NCI-H2171 treated with DMSO at 0.1 percent for 48 hours (cell line): ENCODE results near the gene NUDT21.
"Not testable (repeated sequence)": the region's sequence is repeated elsewhere in the genome, so short reads cannot be mapped to it uniquely, and the experiment has no call there.

ENCODE experiments used
- DNase-seq: peaks from one replicate; lab custom pipeline; 2025; lab: John Stamatoyannopoulos, UW

NUDT21 gene

GRCh38 chr16:56450986-56451752 is at the start of gene NUDT21, which contains the start of gene OGFOD1:
NUDT21 (minus strand) TSS chr16:56451332; CDS start chr16:56451202, 130 bp downstream.
OGFOD1 (plus strand) TSS chr16:56451554; CDS start chr16:56451613, 59 bp downstream.
- DNase-seq: peak; percentile 99

GRCh38 chr16:56493815-56494214 is 42.7 kb upstream of the NUDT21 start:
- no peak for DNase-seq

- DNase-seq: no peak
Measured at GRCh38 chr16:56493126-56493525, 42.0 kb upstream of the NUDT21 start.

GRCh38 chr16:56491657-56492261 is 40.6 kb upstream of the NUDT21 start:
- no peak for DNase-seq

GRCh38 chr16:56488868-56489267 is 37.7 kb upstream of the NUDT21 start:
- not testable (repeated sequence) for DNase-seq

GRCh38 chr16:56488035-56488434 is 36.9 kb upstream of the NUDT21 start:
- DNase-seq: no peak

GRCh38 chr16:56483394-56483793 is 32.3 kb upstream of the NUDT21 start:
- no peak for DNase-seq

GRCh38 chr16:56482683-56483236 is 31.6 kb upstream of the NUDT21 start:
- DNase-seq: no peak

- DNase-seq: no peak
Measured at GRCh38 chr16:56481468-56482122, 30.5 kb upstream of the NUDT21 start.

GRCh38 chr16:56480776-56481467 is 29.8 kb upstream of the NUDT21 start:
- DNase-seq: no peak

GRCh38 chr16:56479469-56479868 is 28.3 kb upstream of the NUDT21 start:
- peak; percentile 10 for DNase-seq

- DNase-seq: no peak
Measured at GRCh38 chr16:56478281-56479049, 27.3 kb upstream of the NUDT21 start.

GRCh38 chr16:56477096-56477878 is 26.2 kb upstream of the NUDT21 start:
- no peak for DNase-seq

- no peak for DNase-seq
Measured at GRCh38 chr16:56475201-56475600, 24.1 kb upstream of the NUDT21 start.

GRCh38 chr16:56470666-56471065 is 19.5 kb upstream of the NUDT21 start:
- DNase-seq: no peak

GRCh38 chr16:56470232-56470631 is 19.1 kb upstream of the NUDT21 start:
- DNase-seq: no peak

- DNase-seq: no peak
Measured at GRCh38 chr16:56469748-56470147, 18.6 kb upstream of the NUDT21 start.

- DNase-seq: no peak
Measured at GRCh38 chr16:56468800-56469199, 17.7 kb upstream of the NUDT21 start.

GRCh38 chr16:56466344-56466743 is 15.2 kb upstream of the NUDT21 start:
- DNase-seq: no peak

GRCh38 chr16:56463153-56463552 is 12.0 kb upstream of the NUDT21 start:
- no peak for DNase-seq
